ENCODE data around the gene KIF5B. TPM values are rescaled to one million over a fixed set of nuclear protein-coding genes. Genes with fewer than 3 reads are reported as not detected.

KIF5B gene
- total and polyA plus RNA-seq, 2 of the 4 experiments (the other 2 are of a cell fraction), result 33.5 to 68.5 TPM

DNA sequence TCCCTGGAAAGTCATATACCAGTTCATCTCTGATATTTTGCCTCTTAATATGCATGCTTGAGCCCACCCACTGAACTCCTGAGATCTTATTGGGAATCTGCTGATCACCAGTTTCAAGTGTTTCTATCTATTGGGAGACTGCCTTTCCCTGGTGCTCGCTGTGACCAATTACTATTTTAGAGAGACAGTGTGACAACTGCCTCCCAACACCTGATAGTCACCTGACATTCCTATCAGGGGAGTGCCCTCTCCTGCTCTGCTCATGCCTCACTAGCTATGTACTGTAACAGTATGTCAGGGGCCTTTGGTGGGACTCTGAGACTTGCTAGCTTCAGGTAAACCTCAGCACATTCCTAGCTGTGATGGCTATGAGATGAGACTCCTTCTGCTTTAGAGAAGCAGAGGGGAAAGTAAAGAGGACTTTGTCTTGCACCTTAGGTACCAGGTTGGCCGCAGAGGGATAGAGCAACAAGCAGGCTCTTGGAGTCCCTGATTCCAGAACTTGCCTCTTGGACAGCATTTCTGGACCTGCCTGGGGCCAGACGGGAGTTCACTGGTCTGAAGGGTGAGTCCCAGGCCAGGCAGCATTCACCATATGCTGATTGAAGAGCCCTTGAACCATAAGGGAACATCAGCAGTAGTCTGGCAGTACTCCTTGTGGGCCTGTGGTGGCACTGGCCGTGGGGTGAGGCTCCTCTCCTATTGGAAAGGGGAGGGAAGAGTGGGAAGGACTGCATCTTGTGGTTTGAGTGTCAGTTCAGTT lies 93.2 kb downstream of the KIF5B start:
- Histone ChIP-seq H3K9ac (ENCODE audit: low read depth, low read length) (no peak overlapping the region), H2BK20ac (ENCODE audit: low read depth, low read length) (no peak overlapping the region), H3K9me3 (ENCODE audit: control insufficient read depth, insufficient read depth, low read length) (no peaks in the 10 kb centered on the region), H2BK15ac (ENCODE audit: low read depth, low read length) (no peak overlapping the region), H2AK5ac (ENCODE audit: low read depth, low read length) (no peak overlapping the region), H3K4me3 (ENCODE audit: insufficient read depth, low read depth, low read length) (no peak overlapping the region), H3K36me3 (ENCODE audit: control insufficient read depth, insufficient read depth, low read length) (no peaks in the 10 kb centered on the region), H2BK5ac (ENCODE audit: low read depth, low read length, poor library complexity, severe bottlenecking) (no peak overlapping the region), H2AK9ac (replicated peaks; ENCODE audit: low read depth, low read length, poor library complexity) (no peak overlapping the region), H3K18ac (ENCODE audit: low read depth, low read length) (no peak overlapping the region), H4K5ac (ENCODE audit: low read depth, low read length) (no peak overlapping the region), H4K91ac (ENCODE audit: insufficient read depth, low read depth, low read length) (no peak overlapping the region; the same call in 1 of the 2 replicates), H4K20me1 (ENCODE audit: insufficient read depth, low read length) (no peaks in the 10 kb centered on the region), H3K4me2 (ENCODE audit: low read depth, low read length) (no peak overlapping the region), H3K27ac (ENCODE audit: insufficient read depth, low read length) (no peak overlapping the region), H3K4me1 (ENCODE audit: control insufficient read depth, insufficient read depth, low read length) (no peaks in the 10 kb centered on the region), H3K4ac (ENCODE audit: low read depth, low read length) (no peak overlapping the region), H2AFZ (replicated peaks; ENCODE audit: low read length, poor library complexity) (no peak overlapping the region), H3K27me3 (ENCODE audit: control insufficient read depth, insufficient read depth, low read length) (no peaks in the 10 kb centered on the region), H3K14ac (replicated peaks; ENCODE audit: low read depth, low read length) (no peak overlapping the region), H3K9me1 (ENCODE audit: insufficient read depth, low read length) (no peaks in the 10 kb centered on the region), H2BK120ac (ENCODE audit: low read depth, low read length) (no peak overlapping the region), H4K8ac (ENCODE audit: low read depth in 2 of 2, low read length in 2 of 2) (no peak overlapping the region), H3K79me1 (ENCODE audit: low read depth in 1 of 2, low read length in 2 of 2) (no peaks in the 10 kb centered on the region), H3K23ac (ENCODE audit: low read depth, low read length) (no peak overlapping the region), H3K56ac (ENCODE audit: extremely low read depth, insufficient read depth, low read length) (no peak overlapping the region)
- intact Hi-C loops (cut with micrococcal nuclease) (no loop called here), dilution Hi-C loops (cut with HindIII; ENCODE audit: low sequenced_read_pairs, unreplicated experiment) (no loop called here), in situ Hi-C loops (cut with MboI; ENCODE audit: low sequenced_read_pairs) (no loop called here)
- no CpG with 5 or more reads among the region's 4 CpGs for WGBS, 2 experiments (ENCODE audit: extremely low coverage in 2 of 2, insufficient read length in 1 of 2)
- POLR2A ChIA-PET (ENCODE audit: unreplicated experiment), result no interaction called here
- CTCF ChIA-PET, result no interaction called here
- TF ChIP-seq RAD21 (IDR thresholded peaks at IDR 0.05; ENCODE audit: low read length) (no peak), CHD1 (IDR thresholded peaks at IDR 0.05; ENCODE audit: low read depth, low read length) (no peak), FOS (IDR thresholded peaks at IDR 0.05; ENCODE audit: low read depth, low read length) (no peak), RFX5 (IDR thresholded peaks at IDR 0.05; ENCODE audit: low read depth, low read length) (no peak), SMC3 (IDR thresholded peaks at IDR 0.05; ENCODE audit: low read depth, low read length) (no peak), MAFK (IDR thresholded peaks at IDR 0.05; ENCODE audit: low read depth, low read length) (no peak), BHLHE40 (IDR thresholded peaks at IDR 0.05; ENCODE audit: low read depth, low read length) (no peak), MXI1 (IDR thresholded peaks at IDR 0.05; ENCODE audit: borderline replicate concordance, low read depth, low read length) (no peak), MAZ (IDR thresholded peaks at IDR 0.05; ENCODE audit: borderline replicate concordance, low read depth, low read length) (no peak), NFE2L2 (IDR thresholded peaks at IDR 0.05; ENCODE audit: low read depth, low read length) (no peak)
- TF ChIP-seq, protein P1, sequence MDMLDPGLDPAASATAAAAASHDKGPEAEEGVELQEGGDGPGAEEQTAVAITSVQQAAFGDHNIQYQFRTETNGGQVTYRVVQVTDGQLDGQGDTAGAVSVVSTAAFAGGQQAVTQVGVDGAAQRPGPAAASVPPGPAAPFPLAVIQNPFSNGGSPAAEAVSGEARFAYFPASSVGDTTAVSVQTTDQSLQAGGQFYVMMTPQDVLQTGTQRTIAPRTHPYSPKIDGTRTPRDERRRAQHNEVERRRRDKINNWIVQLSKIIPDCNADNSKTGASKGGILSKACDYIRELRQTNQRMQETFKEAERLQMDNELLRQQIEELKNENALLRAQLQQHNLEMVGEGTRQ (IDR thresholded peaks at IDR 0.05; ENCODE audit: low read depth, low read length), result no peak
- TF ChIP-seq, protein P2, sequence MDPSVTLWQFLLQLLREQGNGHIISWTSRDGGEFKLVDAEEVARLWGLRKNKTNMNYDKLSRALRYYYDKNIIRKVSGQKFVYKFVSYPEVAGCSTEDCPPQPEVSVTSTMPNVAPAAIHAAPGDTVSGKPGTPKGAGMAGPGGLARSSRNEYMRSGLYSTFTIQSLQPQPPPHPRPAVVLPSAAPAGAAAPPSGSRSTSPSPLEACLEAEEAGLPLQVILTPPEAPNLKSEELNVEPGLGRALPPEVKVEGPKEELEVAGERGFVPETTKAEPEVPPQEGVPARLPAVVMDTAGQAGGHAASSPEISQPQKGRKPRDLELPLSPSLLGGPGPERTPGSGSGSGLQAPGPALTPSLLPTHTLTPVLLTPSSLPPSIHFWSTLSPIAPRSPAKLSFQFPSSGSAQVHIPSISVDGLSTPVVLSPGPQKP (IDR thresholded peaks at IDR 0.05; ENCODE audit: borderline replicate concordance, low read depth, low read length), result no peak
- ATAC-seq (ENCODE audit: low read depth), result no peak
- no peak for DNase-seq
- no TSS peak for BruUV-seq (replicated peaks)
